Right lobe of liver (tissue), 6 donors: ENCODE measurements around the gene PCLO. TPM values are rescaled to one million over a fixed set of nuclear protein-coding genes. Genes with fewer than 3 reads are reported as not detected.

Experiments used
- ATAC-seq, 4 donors: fragments of 200-7000 bp; cut with Tn5 transposase; one replicate each; pipeline ENCODE4 v1.9.1; 2020; ENCODE audit warnings: mild to moderate bottlenecking in 4 of 4, moderate library complexity in 4 of 4
- DNase-seq, 3 donors: peaks; one replicate each; pipeline ENCODE4 v3.0.0-alpha.2; 2020
- H3K27ac ChIP-seq, 3 donors: fragments of 200-600 bp; one replicate each; pipeline ENCODE4 v1.8.0; 2022
- H3K27me3 ChIP-seq, 2 donors: fragments of 200-600 bp; one replicate each; pipeline ENCODE4 v1.8.0; 2022
- H3K36me3 ChIP-seq, 4 donors: fragments of 200-600 bp; sonication (generic) in 1 of 4; one replicate each; pipeline versions ENCODE4 v1.5.1 to v1.8.0; 2017 to 2022; ENCODE audit warnings: control low read depth in 1 of 4
- H3K4me1 ChIP-seq, 4 donors: fragments of 200-600 bp; sonication (generic) in 1 of 4; one replicate each; pipeline versions ENCODE4 v1.5.1 to v1.8.0; 2017 to 2022; ENCODE audit warnings: control low read depth in 1 of 4
- H3K4me3 ChIP-seq, 3 donors: fragments of 200-600 bp; one replicate each; pipeline ENCODE4 v1.8.0; 2022
- H3K9me3 ChIP-seq, 4 donors: fragments of 200-600 bp; sonication (generic) in 1 of 4; one replicate each; pipeline versions ENCODE4 v1.5.1 to v1.8.0; 2017 to 2022; ENCODE audit warnings: control low read depth in 1 of 4
- CTCF ChIP-seq, 4 donors: fragments of 200-600 bp in 3 of 4; fragments of 450-650 bp in 1 of 4; IDR thresholded peaks; one replicate each; pipeline versions ENCODE4 v1.5.1 to v1.8.0; 2016 to 2022; ENCODE audit warnings: antibody characterized with exemption in 4 of 4, mild to moderate bottlenecking in 2 of 4
- POLR2A ChIP-seq: fragments of 450-650 bp; IDR thresholded peaks from one replicate; pipeline ENCODE4 v1.6.1; 2017; ENCODE audit warnings: antibody characterized with exemption, mild to moderate bottlenecking
- WGBS: methylation state at CpG from one replicate; pipeline ENCODE4 v1.1.6; 2018; ENCODE audit warnings: low coverage, low lambda C conversion rate; ENCODE audit not compliant: insufficient coverage; ENCODE audit errors: missing lambda C conversion rate; 5-methylcytosine and 5-hydroxymethylcytosine counted together
- intact Hi-C, 2 donors: fragments of 100-400 bp; cut with DNase I; formaldehyde crosslinking; loops; one replicate each; pipeline versions ENCODE4 v1.11.2 to v1.14.1; 2022
- total RNA-seq, 6 experiments: library from RNA; depleted of rRNA in 2 of 6; stranded (reverse); fragments of >200 nt in 2 of 6; fragmentation: NEBNext Ultra II Directional in 3 of 6; extraction: Animal tissue kit (Norgen Biotek cat#: 25700) in 3 of 6; gene quantifications; one replicate each; pipeline versions ENCODE4 v1.1.0 to v1.2.4, GENCODE V29; 2016 to 2023
- donor health status: DM: no; HTN: yes; CAD: no.
- donor health status: DM: no; HTN: no; CAD: no.
- donor health status: DM: no; HTN: no; CAD: no.
- donor health status: DM: no; HTN: yes; CAD: no.
- donor health status: DM: no; HTN: yes; CAD: no.

The PCLO gene
- total RNA-seq, 6 experiments from 2014 or later, result 0.22 to 1.1 (median 0.33) TPM

- no peaks in the 10 kb centered on the region for H3K9me3 ChIP-seq
- intact Hi-C loops, result no loop called here
- H3K4me1 ChIP-seq, result no peaks in the 10 kb centered on the region
- TF ChIP-seq POLR2A, result no peak
- ATAC-seq (peak; percentile 64 to 89 (median 76)), DNase-seq (peak; percentile 40 to 68 (median 55))
- H3K27ac ChIP-seq, result no peak overlapping the region
- no peak overlapping the region for H3K4me3 ChIP-seq
- H3K36me3 ChIP-seq, result no peaks in the 10 kb centered on the region
- no peaks in the 10 kb centered on the region for H3K27me3 ChIP-seq
These were observed 102.5 kb downstream of the PCLO start for GRCh38 chr7:83060218-83060617.

GRCh38 chr7:83058667-83059066 is 104.0 kb downstream of the PCLO start:
- intact Hi-C loops, result no loop called here
- Histone ChIP-seq H3K4me1 (no peaks in the 10 kb centered on the region), H3K27me3 (no peaks in the 10 kb centered on the region), H3K9me3 (no peaks in the 10 kb centered on the region), H3K4me3 (no peak overlapping the region), H3K36me3 (no peaks in the 10 kb centered on the region), H3K27ac (no peak overlapping the region)
- TF ChIP-seq POLR2A, result no peak
- no peak for TF ChIP-seq CTCF (IDR thresholded peaks at IDR 0.05)
- WGBS, result 76% methylated on average over 5 of the region's 5 CpGs
- ATAC-seq (no peak), DNase-seq (no peak)

GRCh38 chr7:83055197-83055596 is 107.5 kb downstream of the PCLO start:
- Histone ChIP-seq H3K4me1 (no peaks in the 10 kb centered on the region), H3K36me3 (no peaks in the 10 kb centered on the region), H3K27me3 (no peaks in the 10 kb centered on the region), H3K4me3 (no peak overlapping the region), H3K9me3 (no peaks in the 10 kb centered on the region), H3K27ac (no peak overlapping the region)
- DNase-seq (no peak), ATAC-seq (no peak)
- 60% methylated on average over 2 of the region's 2 CpGs for WGBS
- intact Hi-C loops, result no loop called here
- TF ChIP-seq POLR2A (no peak), CTCF (IDR thresholded peaks at IDR 0.05) (no peak)

- no peak for DNase-seq
- no peaks in the 10 kb centered on the region for H3K9me3 ChIP-seq
- no peaks in the 10 kb centered on the region for H3K27me3 ChIP-seq
- intact Hi-C loops, result no loop called here
- WGBS, result 62% methylated on average over 1 of the region's 1 CpG
- ATAC-seq, result no peak
- H3K4me3 ChIP-seq, result no peak overlapping the region
- H3K36me3 ChIP-seq, result no peaks in the 10 kb centered on the region
- H3K4me1 ChIP-seq, result no peaks in the 10 kb centered on the region
- no peak for TF ChIP-seq POLR2A
- no peak for TF ChIP-seq CTCF (IDR thresholded peaks at IDR 0.05)
- H3K27ac ChIP-seq, result no peak overlapping the region
These were observed 108.2 kb downstream of the PCLO start for GRCh38 chr7:83054472-83054871.

GRCh38 chr7:83053965-83054364 is 108.7 kb downstream of the PCLO start:
- H3K27ac ChIP-seq, result no peak overlapping the region
- H3K36me3 ChIP-seq, result no peaks in the 10 kb centered on the region
- no peaks in the 10 kb centered on the region for H3K9me3 ChIP-seq
- TF ChIP-seq POLR2A, result no peak
- TF ChIP-seq CTCF (IDR thresholded peaks at IDR 0.05), result no peak
- no peak for DNase-seq
- no peak overlapping the region for H3K4me3 ChIP-seq
- no peak for ATAC-seq
- no peaks in the 10 kb centered on the region for H3K4me1 ChIP-seq
- H3K27me3 ChIP-seq, result no peaks in the 10 kb centered on the region
- intact Hi-C loops, result no loop called here
